Adrenal gland (tissue), 5 donors: ENCODE measurements around the gene IQGAP2.

ENCODE experiments used
- POLR2A ChIP-seq, 2 donors: fragments of 450-650 bp; IDR thresholded peaks; one replicate each; pipeline ENCODE4 v1.6.1; 2017; ENCODE audit warnings: antibody characterized with exemption in 2 of 2, mild to moderate bottlenecking in 2 of 2, moderate library complexity in 1 of 2
- TF ChIP-seq, protein P1 (sequence below), 6 experiments: fragments of 450-650 bp in 4 of 6; fragments of 200-600 bp in 2 of 6; sonication (generic) in 1 of 6; IDR thresholded peaks; 1 replicate in 5 of 6; 2 replicates in 1 of 6; pipeline versions ENCODE4 v1.5.1 to v1.8.0; 2016 to 2021; ENCODE audit warnings: antibody characterized with exemption in 6 of 6, mild to moderate bottlenecking in 2 of 6, moderate library complexity in 1 of 6
- donor health status: DM: no; HTN: no; CAD: no.

DNA sequence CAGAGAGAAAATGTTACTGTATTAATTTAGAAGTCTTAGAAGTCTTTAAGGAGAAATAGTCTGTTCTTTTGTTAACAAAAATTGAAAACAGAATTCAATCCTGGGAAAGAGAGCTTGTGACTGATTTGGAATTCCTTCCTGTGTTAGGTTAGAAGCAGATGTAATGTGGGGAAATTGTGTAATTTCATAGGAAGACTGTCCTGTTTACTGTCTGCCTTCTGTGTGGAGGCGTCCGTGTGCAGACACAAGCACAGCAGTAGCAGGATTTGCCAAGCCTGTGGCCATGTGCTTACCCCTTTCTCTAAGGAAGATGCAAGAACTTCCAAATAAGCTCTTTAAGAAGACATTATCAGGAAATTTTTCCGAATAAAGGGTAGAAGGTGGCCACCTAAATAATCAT is 276.1 kb downstream of the IQGAP2 start:
- TF ChIP-seq, protein P1, sequence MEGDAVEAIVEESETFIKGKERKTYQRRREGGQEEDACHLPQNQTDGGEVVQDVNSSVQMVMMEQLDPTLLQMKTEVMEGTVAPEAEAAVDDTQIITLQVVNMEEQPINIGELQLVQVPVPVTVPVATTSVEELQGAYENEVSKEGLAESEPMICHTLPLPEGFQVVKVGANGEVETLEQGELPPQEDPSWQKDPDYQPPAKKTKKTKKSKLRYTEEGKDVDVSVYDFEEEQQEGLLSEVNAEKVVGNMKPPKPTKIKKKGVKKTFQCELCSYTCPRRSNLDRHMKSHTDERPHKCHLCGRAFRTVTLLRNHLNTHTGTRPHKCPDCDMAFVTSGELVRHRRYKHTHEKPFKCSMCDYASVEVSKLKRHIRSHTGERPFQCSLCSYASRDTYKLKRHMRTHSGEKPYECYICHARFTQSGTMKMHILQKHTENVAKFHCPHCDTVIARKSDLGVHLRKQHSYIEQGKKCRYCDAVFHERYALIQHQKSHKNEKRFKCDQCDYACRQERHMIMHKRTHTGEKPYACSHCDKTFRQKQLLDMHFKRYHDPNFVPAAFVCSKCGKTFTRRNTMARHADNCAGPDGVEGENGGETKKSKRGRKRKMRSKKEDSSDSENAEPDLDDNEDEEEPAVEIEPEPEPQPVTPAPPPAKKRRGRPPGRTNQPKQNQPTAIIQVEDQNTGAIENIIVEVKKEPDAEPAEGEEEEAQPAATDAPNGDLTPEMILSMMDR (IDR thresholded peaks at IDR 0.05): no peak
- TF ChIP-seq POLR2A (IDR thresholded peaks at IDR 0.05): no peak
